ENCODE results near the gene SPEG.

Gene SPEG

GRCh38 chr2:219508971-219509779 is 74.5 kb downstream of the SPEG start:
- in situ Hi-C loops (cut with MboI; ENCODE audit: low sequenced_read_pairs) = no loop called here

- in situ Hi-C loops (cut with MboI; ENCODE audit: low sequenced_read_pairs) = no loop called here
These were observed 75.3 kb downstream of the SPEG start for GRCh38 chr2:219509780-219510511.

GRCh38 chr2:219510512-219511135 is 76.0 kb downstream of the SPEG start:
- in situ Hi-C loops (cut with MboI; ENCODE audit: low sequenced_read_pairs) = no loop called here

GRCh38 chr2:219511547-219512325 is 77.1 kb downstream of the SPEG start:
- in situ Hi-C loops (cut with MboI; ENCODE audit: low sequenced_read_pairs) = no loop called here

- in situ Hi-C loops (cut with MboI; ENCODE audit: low sequenced_read_pairs) = no loop called here
These were observed 78.0 kb downstream of the SPEG start for GRCh38 chr2:219512524-219513216.

DNA sequence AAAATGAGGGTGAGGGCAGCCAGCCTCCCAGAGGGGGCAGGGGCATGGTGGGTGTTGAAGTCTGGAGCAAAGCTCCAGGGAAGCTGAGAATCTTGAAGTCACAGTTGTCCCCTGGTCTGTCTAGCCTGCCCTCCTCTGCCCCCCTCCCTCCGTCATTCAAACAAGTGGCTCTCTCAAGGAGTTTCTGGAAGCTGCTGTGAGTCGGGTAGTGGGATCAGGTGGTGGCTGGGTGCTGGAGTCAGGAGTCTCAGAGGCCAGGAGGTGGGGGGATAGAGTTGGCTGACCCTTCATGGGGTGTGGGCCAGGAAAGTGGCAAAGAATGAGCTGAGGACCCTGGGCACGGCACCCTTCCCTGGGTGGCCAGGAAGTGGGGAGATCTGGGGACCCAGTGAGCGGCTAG is 79.1 kb downstream of the SPEG start:
- in situ Hi-C loops (cut with MboI; ENCODE audit: low sequenced_read_pairs) = no loop called here

DNA sequence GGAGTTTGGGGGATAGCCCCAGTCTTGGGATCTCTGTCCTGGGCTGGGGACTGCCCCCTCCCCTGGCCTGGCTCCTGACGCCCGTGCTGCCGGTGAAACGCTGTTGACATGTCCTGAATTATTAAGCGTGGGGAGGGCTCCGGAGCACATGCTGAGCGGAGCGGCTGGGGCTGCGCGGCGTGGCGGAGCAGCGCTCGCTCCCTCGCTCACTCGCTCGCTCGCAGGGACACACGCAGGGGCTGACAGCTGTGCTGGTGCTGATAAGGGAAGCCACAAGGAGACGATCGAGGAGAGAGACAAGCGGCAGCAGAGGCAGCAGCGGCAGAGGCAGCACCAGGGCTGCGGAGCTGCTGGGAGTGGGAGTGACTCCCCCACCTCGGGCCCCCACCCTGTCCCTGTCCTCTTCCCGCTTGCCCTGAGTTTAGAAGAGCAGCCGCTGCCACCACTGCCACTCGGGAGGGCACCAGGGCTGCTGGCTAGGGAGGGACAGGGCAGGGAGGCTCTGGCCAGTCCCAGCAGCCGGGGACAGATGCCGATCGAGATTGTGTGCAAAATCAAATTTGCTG is 79.6 kb downstream of the SPEG start, which contains the start of gene ASIC4:
TSS of gene ASIC4 (plus strand) at position 287 of the 566 bp plus-strand sequence. CDS start at position 530, 243 bp downstream.
- in situ Hi-C loops (cut with MboI; ENCODE audit: low sequenced_read_pairs) = no loop called here

- in situ Hi-C loops (cut with MboI; ENCODE audit: low sequenced_read_pairs) = no loop called here
These were observed 80.2 kb downstream of the SPEG start for GRCh38 chr2:219514836-219515235.

DNA sequence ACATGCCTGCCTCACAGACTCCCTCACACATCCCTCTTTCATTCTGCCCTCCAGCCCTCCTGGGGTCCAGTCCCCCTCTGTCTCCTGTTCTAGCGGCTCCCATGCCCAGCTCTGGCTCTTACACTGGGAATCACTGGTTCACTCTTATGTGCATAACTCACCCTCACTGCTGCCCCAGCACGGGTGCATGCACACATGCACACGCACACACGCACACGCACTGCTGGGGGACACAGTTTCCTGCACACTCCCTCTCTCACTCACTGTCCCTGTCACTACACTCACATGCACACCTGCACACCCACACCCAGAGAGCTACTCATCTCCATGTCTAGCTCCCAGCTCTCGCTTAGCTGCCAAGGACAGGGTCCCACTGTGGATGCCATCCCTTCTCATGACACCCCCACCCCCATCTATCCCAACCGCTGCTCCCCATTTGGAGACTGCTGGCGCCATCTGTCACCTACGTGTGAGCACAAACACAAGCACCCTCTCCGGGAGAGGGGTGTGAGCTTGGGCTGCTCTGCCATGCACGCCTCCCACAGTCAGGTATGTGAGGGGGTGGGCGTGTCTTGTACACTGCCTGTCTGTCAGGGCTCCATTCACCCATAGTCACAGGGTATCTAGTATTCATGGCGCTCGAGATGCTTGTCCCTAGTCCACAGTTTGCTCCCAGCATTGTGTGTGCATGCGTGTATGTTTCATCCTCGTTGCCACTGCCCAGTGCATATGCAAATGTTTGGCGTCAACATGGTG is 81.4 kb downstream of the SPEG start:
- in situ Hi-C loops (cut with MboI; ENCODE audit: low sequenced_read_pairs) = no loop called here

DNA sequence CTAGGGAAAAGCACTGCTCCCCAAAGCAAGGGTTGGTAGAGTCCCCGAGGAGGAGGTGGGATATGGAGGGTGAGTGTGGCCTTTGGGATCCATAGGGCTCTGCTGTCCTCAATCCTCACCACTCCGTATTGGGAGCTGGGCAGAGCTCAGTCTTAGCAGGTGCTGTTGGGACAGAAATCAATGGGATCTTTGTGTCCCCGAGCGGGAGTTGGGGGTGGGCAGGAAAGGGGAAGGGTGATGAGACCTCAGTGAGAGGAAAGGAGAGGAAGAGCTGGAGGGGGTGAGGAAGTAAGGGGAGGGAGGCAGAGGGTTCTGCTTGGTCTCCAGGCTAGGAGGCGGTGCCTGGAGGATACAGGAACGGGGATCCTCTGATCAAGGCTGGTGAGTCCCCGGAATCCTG is 82.2 kb downstream of the SPEG start:
- in situ Hi-C loops (cut with MboI; ENCODE audit: low sequenced_read_pairs) = no loop called here

DNA sequence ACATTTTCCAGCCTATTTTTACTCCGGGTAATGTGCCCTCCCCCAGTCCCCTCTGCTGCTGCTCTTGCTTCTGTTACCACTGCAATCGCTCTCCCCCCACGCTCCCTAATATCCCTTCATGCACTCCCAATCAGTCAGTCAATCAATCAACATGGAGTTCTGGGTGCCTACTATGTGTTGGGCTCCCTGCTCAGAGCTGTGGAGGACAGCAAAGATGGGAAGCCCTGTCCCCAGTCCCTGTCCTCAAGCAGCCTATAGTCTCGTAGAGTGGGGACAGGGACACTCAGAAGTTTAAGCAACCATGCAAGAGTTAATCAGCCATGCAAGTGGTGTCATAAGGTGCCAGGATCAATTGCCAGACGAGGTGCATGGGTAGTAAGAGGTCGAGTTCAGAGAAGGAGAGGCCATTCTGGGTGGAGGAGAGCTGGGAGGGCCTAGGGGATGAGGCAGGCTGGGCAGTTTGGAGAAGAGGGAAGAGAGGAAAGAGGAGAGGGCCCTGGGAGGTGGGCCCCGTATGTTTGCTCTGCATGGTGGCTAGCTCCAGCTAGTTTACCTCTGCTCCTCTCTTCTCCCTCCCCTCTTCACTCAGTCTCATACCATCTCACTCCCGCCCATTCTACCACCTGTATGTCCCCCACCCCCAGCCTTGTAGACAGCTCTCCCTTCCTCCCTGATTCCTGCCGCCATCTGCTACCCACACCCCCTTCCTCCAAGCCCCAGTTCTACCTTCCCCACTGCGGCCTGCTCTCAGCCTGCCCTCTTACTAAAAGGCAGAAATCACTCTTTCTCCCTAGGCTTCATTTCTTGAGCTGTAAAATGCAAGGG is 83.5 kb downstream of the SPEG start:
- in situ Hi-C loops (cut with MboI; ENCODE audit: low sequenced_read_pairs) = no loop called here

DNA sequence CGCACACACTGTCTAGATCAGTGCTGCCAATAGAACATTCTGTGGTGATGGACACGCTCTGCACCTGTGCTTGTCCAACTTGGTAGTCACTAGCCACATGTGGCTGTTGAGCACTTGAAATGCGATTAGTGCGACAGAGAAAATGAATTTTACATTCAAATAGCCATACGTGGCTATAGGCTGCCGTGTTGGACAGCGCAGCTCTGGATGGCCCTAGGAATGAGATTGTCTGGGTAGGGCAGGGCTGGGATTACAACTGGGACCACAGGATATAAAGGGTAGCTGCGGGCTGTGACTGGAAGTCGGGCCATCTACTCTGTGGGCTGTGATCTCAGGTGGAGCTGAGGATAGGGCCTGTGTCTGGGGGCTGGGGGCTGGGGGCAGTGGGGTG is 84.9 kb downstream of the SPEG start:
- in situ Hi-C loops (cut with MboI; ENCODE audit: low sequenced_read_pairs) = no loop called here

- in situ Hi-C loops (cut with MboI; ENCODE audit: low sequenced_read_pairs) = loop anchor here (10.0 kb wide), 1 partner anchor 115 kb away; no protein-coding TSS in a partner anchor
These were observed 85.4 kb downstream of the SPEG start for GRCh38 chr2:219520079-219520478.

- in situ Hi-C loops (cut with MboI; ENCODE audit: low sequenced_read_pairs) = loop anchor here (10.0 kb wide), 1 partner anchor 116 kb away; no protein-coding TSS in a partner anchor
These were observed 86.6 kb downstream of the SPEG start for GRCh38 chr2:219521066-219521880.

DNA sequence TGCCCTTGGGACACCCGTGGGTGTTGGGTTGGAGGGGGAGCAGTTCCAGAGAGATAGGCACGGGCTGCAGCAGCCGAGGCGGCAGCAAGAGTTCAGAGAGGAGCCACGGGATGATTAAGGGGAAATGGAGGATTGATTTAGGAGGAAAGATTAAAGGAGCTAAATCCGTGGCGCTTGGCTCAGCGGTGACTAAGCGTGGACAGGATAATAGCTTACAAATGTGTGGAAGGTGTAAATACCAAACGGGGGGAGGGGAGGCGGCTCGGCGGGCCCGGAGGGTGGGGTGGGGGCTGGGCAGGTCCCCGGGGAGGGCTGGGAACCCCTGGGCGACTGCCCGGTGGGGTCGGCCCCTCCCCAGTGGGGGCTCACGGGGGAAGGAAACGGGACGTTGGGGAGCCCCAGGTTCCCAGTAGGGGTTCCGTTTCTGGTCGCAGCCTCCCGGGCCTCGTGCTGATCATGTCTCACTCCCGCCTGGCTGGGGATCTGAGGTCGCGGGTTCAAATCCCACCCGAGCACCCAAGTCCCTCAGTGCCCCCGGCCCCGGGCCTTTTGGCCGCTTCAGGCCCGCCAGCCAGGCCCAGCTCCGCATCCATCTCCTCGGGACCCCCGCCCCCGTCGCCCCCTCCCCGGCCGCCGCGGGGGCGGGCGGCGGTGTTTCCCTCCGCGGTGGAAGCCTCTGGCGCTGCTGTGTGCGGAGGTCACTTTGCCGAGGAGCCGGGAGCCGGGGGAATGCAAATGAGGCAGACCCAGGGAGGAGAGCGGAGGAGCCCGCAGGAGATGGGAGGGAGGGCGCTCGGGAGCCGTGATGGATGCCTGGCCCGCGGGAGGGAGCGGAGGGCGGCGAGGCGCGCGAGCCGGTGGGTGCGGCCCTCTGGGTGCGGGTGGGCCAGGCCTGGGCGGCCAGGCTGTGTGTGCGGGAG is 87.7 kb downstream of the SPEG start:
- in situ Hi-C loops (cut with MboI; ENCODE audit: low sequenced_read_pairs) = loop anchor here (10.0 kb wide), 1 partner anchor 118 kb away; no protein-coding TSS in a partner anchor

DNA sequence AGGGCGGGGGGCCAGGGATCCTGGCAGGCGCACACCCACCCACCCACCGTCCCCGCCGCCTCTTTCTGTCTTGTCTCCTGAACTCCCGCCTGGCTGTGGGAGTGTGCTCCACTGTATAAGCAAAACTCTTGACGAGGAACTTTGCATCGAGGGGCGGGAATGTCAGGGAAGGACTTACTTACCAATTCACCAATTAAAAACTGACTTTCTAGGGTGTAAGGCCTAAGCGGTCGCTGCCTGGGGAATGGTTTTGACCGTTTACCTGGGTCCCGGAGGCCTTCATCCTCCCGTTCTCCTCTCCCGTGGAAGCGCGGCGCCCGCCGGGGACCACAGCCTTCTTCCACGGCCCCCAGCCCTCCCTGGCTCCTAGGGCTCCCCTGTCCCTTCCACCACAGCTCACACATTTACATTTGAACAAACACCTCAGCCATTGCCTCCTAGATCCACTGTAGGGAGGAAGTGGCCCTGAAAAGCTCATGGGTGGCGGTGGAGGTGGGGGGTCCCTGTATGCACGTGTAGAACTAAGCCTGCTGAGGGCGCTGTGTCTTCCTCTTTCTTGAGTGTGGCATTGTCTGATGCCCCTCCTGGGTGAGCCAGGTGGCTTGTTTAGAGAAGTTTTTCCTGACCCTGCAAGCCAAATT is 88.5 kb downstream of the SPEG start:
- in situ Hi-C loops (cut with MboI; ENCODE audit: low sequenced_read_pairs) = loop anchor here (10.0 kb wide), 1 partner anchor 118 kb away; no protein-coding TSS in a partner anchor

All from HL-60/S4 treated with phorbol 12-myristate 13-acetate at 8.2 ng/mL for 4 days and 3 days (cell line).